SU-DHL-6 (cell line): ENCODE data around the gene IL21.

Experiments
- H2AFZ ChIP-seq: fragments of 200-600 bp; sonication (generic); 2 replicates; pipeline ENCODE4 v1.6.1; 2014; ENCODE audit warnings: low read depth, mild to moderate bottlenecking, moderate library complexity, mixed read lengths, antibody characterized with exemption, low read length; ENCODE audit not compliant: severe bottlenecking
- H3F3A ChIP-seq: fragments of 200-600 bp; shearing (Covaris generic); 2 replicates; pipeline ENCODE4 v1.6.0; 2016; ENCODE audit warnings: antibody characterized with exemption, mild to moderate bottlenecking; ENCODE audit not compliant: insufficient read depth
- H3K27ac ChIP-seq: fragments of 200-600 bp; sonication (generic); 2 replicates; pipeline ENCODE4 v1.5.1; 2016; ENCODE audit warnings: low read depth, mild to moderate bottlenecking, low read length, moderate library complexity, mixed read lengths
- H3K27me3 ChIP-seq: fragments of 200-600 bp; sonication (generic), shearing (Covaris generic); 2 replicates; pipeline ENCODE4 v1.6.0; 2014; ENCODE audit warnings: mild to moderate bottlenecking, low read length
- H3K36me3 ChIP-seq: fragments of 200-600 bp; sonication (generic); 2 replicates; pipeline ENCODE4 v1.6.1; 2014; ENCODE audit warnings: mild to moderate bottlenecking, low read length, mixed read lengths
- H3K4me2 ChIP-seq: fragments of 300-600, 200-600 bp; shearing (Covaris generic), sonication (generic); 2 replicates; pipeline ENCODE4 v1.6.0; 2014; ENCODE audit warnings: low read length, low read depth, mild to moderate bottlenecking; ENCODE audit not compliant: poor library complexity, severe bottlenecking
- H3K4me3 ChIP-seq: fragments of 200-600 bp; sonication (generic); 2 replicates; pipeline ENCODE4 v1.5.1; 2014; ENCODE audit warnings: antibody characterized with exemption, low read length, mild to moderate bottlenecking, mixed read lengths; ENCODE audit not compliant: insufficient read depth, poor library complexity, severe bottlenecking
- H3K79me2 ChIP-seq: fragments of 200-600 bp; sonication (generic); 2 replicates; pipeline ENCODE4 v1.6.1; 2014; ENCODE audit warnings: mild to moderate bottlenecking, low read length, moderate library complexity; ENCODE audit not compliant: insufficient read depth
- H3K9ac ChIP-seq: fragments of 200-600 bp; sonication (generic); 2 replicates; pipeline ENCODE4 v1.7.0; 2014; ENCODE audit warnings: mild to moderate bottlenecking, low read length
- H3K9me2 ChIP-seq: fragments of 200-600 bp; sonication (generic); replicated peaks from 2 replicates; pipeline ENCODE4 v1.6.1; 2014; ENCODE audit warnings: low read length; ENCODE audit not compliant: insufficient read depth
- H3K9me3 ChIP-seq: fragments of 200-600 bp; sonication (generic); 2 replicates; pipeline ENCODE4 v1.6.1; 2014; ENCODE audit warnings: low read length, mixed read lengths; ENCODE audit not compliant: insufficient read depth
- H4K20me1 ChIP-seq: fragments of 200-600 bp; sonication (generic); 2 replicates; pipeline ENCODE4 v1.6.1; 2014; ENCODE audit warnings: low read depth, mild to moderate bottlenecking, antibody characterized with exemption, low read length, moderate library complexity, mixed read lengths
- EZH2phosphoT487 ChIP-seq: fragments of 200-600 bp; sonication (generic), shearing (Covaris generic); conservative IDR thresholded peaks from 2 replicates; pipeline ENCODE4 v1.6.1; 2018; ENCODE audit warnings: mild to moderate bottlenecking, antibody characterized with exemption, low read length, moderate library complexity, mixed read lengths
- TF ChIP-seq, protein P1 (sequence below): fragments of 200-600 bp; sonication (generic); IDR thresholded peaks from one replicate; pipeline ENCODE4 v1.5.1; 2017; ENCODE audit warnings: antibody characterized with exemption, mild to moderate bottlenecking, low read length, moderate library complexity; ENCODE audit not compliant: insufficient read depth, poor library complexity, severe bottlenecking

Gene IL21

DNA sequence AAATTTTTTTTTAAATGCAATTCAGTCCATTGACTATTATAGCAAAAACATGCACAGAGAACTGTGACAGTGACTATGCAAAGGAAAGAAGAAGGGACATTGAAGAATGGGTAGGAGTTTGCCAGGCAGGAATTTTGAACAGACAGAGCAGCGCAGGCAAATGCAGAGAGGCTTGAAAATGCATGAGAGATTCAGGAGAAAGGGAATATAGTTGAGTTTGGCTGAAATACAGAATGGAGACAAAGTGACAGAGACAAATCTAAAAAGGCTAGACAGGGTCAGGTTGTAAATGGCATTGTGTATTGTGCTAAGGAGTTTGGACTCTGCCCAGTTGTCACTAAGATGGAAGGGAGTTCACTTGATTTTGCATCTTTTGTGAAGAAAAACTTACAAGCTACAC lies 42.4 kb upstream of the IL21 start:
- Histone ChIP-seq H3K79me2 (no peaks in the 10 kb centered on the region), H3K4me2 (no peak overlapping the region), H4K20me1 (no peaks in the 10 kb centered on the region), H3K36me3 (no peaks in the 10 kb centered on the region), H3K4me3 (no peak overlapping the region), H3F3A (no peaks in the 10 kb centered on the region), H3K9me3 (no peaks in the 10 kb centered on the region), H3K9ac (no peak overlapping the region), H3K9me2 (no peaks in the 10 kb centered on the region), H3K27ac (no peak overlapping the region), H3K27me3 (no peaks in the 10 kb centered on the region), H2AFZ (no peak overlapping the region)
- TF ChIP-seq EZH2phosphoT487 = no peak
- TF ChIP-seq, protein P1, sequence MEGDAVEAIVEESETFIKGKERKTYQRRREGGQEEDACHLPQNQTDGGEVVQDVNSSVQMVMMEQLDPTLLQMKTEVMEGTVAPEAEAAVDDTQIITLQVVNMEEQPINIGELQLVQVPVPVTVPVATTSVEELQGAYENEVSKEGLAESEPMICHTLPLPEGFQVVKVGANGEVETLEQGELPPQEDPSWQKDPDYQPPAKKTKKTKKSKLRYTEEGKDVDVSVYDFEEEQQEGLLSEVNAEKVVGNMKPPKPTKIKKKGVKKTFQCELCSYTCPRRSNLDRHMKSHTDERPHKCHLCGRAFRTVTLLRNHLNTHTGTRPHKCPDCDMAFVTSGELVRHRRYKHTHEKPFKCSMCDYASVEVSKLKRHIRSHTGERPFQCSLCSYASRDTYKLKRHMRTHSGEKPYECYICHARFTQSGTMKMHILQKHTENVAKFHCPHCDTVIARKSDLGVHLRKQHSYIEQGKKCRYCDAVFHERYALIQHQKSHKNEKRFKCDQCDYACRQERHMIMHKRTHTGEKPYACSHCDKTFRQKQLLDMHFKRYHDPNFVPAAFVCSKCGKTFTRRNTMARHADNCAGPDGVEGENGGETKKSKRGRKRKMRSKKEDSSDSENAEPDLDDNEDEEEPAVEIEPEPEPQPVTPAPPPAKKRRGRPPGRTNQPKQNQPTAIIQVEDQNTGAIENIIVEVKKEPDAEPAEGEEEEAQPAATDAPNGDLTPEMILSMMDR = no peak

DNA sequence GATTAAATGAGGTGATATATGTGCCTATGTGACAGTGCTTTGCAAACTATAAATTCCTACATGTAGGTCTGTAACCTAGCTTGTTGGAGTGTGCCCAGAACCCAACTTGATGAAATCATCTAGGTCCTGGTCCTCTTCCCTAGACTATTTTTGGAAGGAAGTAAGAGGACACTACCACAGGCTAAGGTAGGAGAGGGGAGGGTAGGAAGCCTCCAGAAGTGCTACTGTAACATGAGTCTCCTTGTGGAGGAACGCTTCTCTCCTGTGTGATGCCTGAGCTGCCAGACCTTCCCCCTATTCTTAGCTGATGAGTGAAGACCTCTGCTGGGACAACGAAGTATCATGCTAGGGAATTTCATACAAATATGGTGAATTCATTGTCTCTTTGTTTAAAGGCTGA lies 41.8 kb upstream of the IL21 start:
- no peak overlapping the region for H3K27ac ChIP-seq
- TF ChIP-seq, protein P1 = no peak
- TF ChIP-seq EZH2phosphoT487 = no peak
- no peaks in the 10 kb centered on the region for H3K9me3 ChIP-seq
- H3K79me2 ChIP-seq = no peaks in the 10 kb centered on the region
- H3K9ac ChIP-seq = no peak overlapping the region
- H3K27me3 ChIP-seq = no peaks in the 10 kb centered on the region
- no peak overlapping the region for H2AFZ ChIP-seq
- no peaks in the 10 kb centered on the region for H3F3A ChIP-seq
- H3K36me3 ChIP-seq = no peaks in the 10 kb centered on the region
- no peak overlapping the region for H3K4me3 ChIP-seq
- H3K4me2 ChIP-seq = no peak overlapping the region
- no peaks in the 10 kb centered on the region for H4K20me1 ChIP-seq
- no peaks in the 10 kb centered on the region for H3K9me2 ChIP-seq

DNA sequence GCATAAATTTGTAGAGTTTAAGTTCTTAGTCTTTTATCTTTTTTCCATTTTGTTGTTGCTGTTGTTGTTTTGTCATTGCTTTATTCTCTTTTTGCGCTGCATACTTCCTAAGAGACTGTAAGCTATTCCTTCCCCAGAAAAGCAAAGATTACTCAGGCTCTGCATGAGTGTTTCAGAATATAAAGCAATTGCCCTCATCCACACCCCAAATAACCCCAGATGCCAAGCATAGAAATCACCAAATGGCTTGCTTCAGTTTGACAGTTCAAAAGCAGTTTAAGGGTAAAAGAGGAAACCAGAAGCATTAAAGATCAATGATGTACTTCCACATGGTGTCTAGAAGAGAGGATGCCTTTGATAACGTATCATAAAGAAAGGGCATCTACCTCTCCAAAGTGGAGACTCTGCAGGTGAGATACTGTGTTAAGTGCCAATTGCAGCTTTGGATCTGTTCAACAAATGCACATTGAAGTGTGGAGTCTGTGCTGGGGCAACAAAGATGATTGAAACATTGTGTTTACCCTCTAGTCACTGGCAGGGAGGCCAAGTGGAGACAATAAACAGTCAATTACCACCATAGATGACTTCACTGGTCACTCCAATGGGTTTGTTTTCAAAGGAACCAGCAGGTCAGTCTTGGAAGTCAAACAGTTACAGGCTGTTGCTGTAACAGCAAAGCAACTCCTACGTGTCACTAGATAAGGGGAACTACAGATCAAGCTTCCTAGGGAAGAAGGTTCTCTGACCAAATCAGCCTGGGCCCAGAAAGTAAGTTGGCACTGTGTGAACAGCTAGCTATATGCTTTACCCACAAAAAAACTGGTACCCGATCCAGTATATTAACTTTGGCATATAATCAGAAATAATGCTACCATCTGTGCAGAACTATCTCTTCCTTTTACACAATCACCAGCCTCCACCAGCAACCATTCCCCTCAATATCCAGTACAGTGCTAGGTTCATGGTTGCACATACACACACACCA lies 40.6 kb upstream of the IL21 start:
- no peaks in the 10 kb centered on the region for H3K9me2 ChIP-seq
- no peaks in the 10 kb centered on the region for H3F3A ChIP-seq
- H2AFZ ChIP-seq = no peak overlapping the region
- H3K36me3 ChIP-seq = no peaks in the 10 kb centered on the region
- no peak overlapping the region for H3K4me3 ChIP-seq
- no peak overlapping the region for H3K4me2 ChIP-seq
- no peaks in the 10 kb centered on the region for H4K20me1 ChIP-seq
- H3K9ac ChIP-seq = no peak overlapping the region
- H3K79me2 ChIP-seq = no peaks in the 10 kb centered on the region
- H3K27me3 ChIP-seq = no peaks in the 10 kb centered on the region
- no peak overlapping the region for H3K27ac ChIP-seq
- H3K9me3 ChIP-seq = no peaks in the 10 kb centered on the region
- TF ChIP-seq, protein P1 = no peak
- TF ChIP-seq EZH2phosphoT487 = no peak
